Gastrocnemius medialis (tissue), 4 donors: ENCODE results near the gene MGMT.

Experiments
- POLR2A ChIP-seq, 2 donors: fragments of 450-650 bp; IDR thresholded peaks; one replicate each; pipeline ENCODE4 v1.6.1; 2017; ENCODE audit warnings: antibody characterized with exemption in 2 of 2, mild to moderate bottlenecking in 2 of 2, moderate library complexity in 2 of 2
- TF ChIP-seq, protein P1 (sequence below), 5 experiments: fragments of 450-650 bp in 3 of 5; fragments of 200-600 bp in 2 of 5; sonication (generic) in 2 of 5; IDR thresholded peaks in 4 of 5; conservative IDR thresholded peaks in 1 of 5; 1 replicate in 4 of 5; 2 replicates in 1 of 5; pipeline ENCODE4 v1.5.1; 2016 to 2019; ENCODE audit warnings: antibody characterized with exemption in 5 of 5, mild to moderate bottlenecking in 3 of 5, moderate library complexity in 3 of 5

GRCh38 chr10:129621062-129621461, 154.0 kb downstream of the MGMT start:
- TF ChIP-seq POLR2A (IDR thresholded peaks at IDR 0.05) = no peak
- TF ChIP-seq, protein P1, sequence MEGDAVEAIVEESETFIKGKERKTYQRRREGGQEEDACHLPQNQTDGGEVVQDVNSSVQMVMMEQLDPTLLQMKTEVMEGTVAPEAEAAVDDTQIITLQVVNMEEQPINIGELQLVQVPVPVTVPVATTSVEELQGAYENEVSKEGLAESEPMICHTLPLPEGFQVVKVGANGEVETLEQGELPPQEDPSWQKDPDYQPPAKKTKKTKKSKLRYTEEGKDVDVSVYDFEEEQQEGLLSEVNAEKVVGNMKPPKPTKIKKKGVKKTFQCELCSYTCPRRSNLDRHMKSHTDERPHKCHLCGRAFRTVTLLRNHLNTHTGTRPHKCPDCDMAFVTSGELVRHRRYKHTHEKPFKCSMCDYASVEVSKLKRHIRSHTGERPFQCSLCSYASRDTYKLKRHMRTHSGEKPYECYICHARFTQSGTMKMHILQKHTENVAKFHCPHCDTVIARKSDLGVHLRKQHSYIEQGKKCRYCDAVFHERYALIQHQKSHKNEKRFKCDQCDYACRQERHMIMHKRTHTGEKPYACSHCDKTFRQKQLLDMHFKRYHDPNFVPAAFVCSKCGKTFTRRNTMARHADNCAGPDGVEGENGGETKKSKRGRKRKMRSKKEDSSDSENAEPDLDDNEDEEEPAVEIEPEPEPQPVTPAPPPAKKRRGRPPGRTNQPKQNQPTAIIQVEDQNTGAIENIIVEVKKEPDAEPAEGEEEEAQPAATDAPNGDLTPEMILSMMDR (IDR thresholded peaks at IDR 0.05 in 4 of 5, conservative IDR thresholded peaks at IDR 0.05 in 1 of 5) = no peak
